Panc1 (cell line): Measurements from ENCODE around the gene ARHGEF18.

ENCODE experiments used
- CTCF ChIP-seq: fragments of 450-650 bp; IDR thresholded peaks from 2 replicates; pipeline ENCODE4 v1.5.1; 2017; ENCODE audit warnings: mild to moderate bottlenecking
- POLR2AphosphoS5 ChIP-seq: IDR thresholded peaks from 2 replicates; pipeline ENCODE4 v1.6.1; 2012; ENCODE audit warnings: mild to moderate bottlenecking, low read depth, low read length, moderate library complexity

GRCh38 chr19:7336321-7336973 is 12.3 kb upstream of the ARHGEF18 start:
- TF ChIP-seq CTCF = no peak
- TF ChIP-seq POLR2AphosphoS5 = no peak
